MM.1S (cell line): ENCODE measurements around the gene NIPBL.

Experiments used
- EZH2 ChIP-seq: fragments of 300-600 bp; sonication (generic); optimal IDR thresholded peaks from 2 replicates; pipeline ENCODE3; 2017; ENCODE audit warnings: low read depth, mild to moderate bottlenecking, antibody characterized with exemption, low read length, mixed read lengths
- TF ChIP-seq, protein P1 (sequence below): fragments of 300-600 bp; sonication (generic); IDR thresholded peaks from 2 replicates; pipeline ENCODE4 v1.5.1; 2016; ENCODE audit warnings: antibody characterized with exemption, low read length, mixed read lengths

DNA sequence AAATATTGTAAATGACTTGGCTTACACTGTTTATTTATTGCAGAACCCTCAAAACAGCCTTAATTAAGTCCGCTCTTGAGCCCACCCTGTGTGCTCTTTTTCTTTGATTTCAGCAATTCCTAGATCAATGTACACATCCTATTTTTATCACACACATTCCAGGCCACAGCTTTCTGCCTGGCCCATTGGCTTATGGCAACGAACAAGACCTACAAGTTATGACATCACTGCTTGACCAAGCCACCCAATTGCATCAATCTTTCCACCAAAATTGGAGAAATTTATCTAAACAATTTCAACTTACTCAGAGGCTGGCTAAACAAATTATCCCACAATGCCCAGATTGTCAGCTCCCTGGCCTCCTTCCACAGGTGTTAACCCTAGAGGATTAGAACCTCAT, 214.2 kb downstream of the NIPBL start:
- TF ChIP-seq, protein P1, sequence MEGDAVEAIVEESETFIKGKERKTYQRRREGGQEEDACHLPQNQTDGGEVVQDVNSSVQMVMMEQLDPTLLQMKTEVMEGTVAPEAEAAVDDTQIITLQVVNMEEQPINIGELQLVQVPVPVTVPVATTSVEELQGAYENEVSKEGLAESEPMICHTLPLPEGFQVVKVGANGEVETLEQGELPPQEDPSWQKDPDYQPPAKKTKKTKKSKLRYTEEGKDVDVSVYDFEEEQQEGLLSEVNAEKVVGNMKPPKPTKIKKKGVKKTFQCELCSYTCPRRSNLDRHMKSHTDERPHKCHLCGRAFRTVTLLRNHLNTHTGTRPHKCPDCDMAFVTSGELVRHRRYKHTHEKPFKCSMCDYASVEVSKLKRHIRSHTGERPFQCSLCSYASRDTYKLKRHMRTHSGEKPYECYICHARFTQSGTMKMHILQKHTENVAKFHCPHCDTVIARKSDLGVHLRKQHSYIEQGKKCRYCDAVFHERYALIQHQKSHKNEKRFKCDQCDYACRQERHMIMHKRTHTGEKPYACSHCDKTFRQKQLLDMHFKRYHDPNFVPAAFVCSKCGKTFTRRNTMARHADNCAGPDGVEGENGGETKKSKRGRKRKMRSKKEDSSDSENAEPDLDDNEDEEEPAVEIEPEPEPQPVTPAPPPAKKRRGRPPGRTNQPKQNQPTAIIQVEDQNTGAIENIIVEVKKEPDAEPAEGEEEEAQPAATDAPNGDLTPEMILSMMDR = no peak
- TF ChIP-seq EZH2 = no peak
